ENCODE measurements around the gene ZNF485. TPM values are rescaled to one million over a fixed set of nuclear protein-coding genes. Genes with fewer than 3 reads are reported as not detected.
"Not testable (repeated sequence)": the region's sequence is repeated elsewhere in the genome, so short reads cannot be mapped to it uniquely, and the experiment has no call there.

ZNF485 gene
- total RNA-seq, 1 donor from 2014 or later = 2.1 TPM

- DNase-seq (ENCODE audit: low spot score) = not testable (repeated sequence)
These were observed 4.7 kb upstream of the ZNF485 start for GRCh38 chr10:43601576-43601975.

- DNase-seq (ENCODE audit: low spot score) = no peak
These were observed 352 bp upstream of the ZNF485 start for GRCh38 chr10:43605850-43606322.

- no peak for DNase-seq (ENCODE audit: low spot score)
These were observed 948 bp downstream of the ZNF485 start for GRCh38 chr10:43607199-43607573.

GRCh38 chr10:43610636-43611035 is 4.4 kb downstream of the ZNF485 start:
- DNase-seq (ENCODE audit: low spot score) = no peak

GRCh38 chr10:43616697-43617370 is 10.6 kb downstream of the ZNF485 start:
- DNase-seq (ENCODE audit: low spot score) = no peak

- no peak for DNase-seq (ENCODE audit: low spot score)
These were observed 13.1 kb downstream of the ZNF485 start for GRCh38 chr10:43619368-43619767.

- DNase-seq (ENCODE audit: low spot score) = no peak
These were observed 15.8 kb downstream of the ZNF485 start for GRCh38 chr10:43622038-43622437.

- no peak for DNase-seq (ENCODE audit: low spot score)
These were observed 17.1 kb downstream of the ZNF485 start for GRCh38 chr10:43623351-43623750.

- DNase-seq (ENCODE audit: low spot score) = no peak
These were observed 21.7 kb downstream of the ZNF485 start for GRCh38 chr10:43627942-43628341.

GRCh38 chr10:43628956-43629355 is 22.7 kb downstream of the ZNF485 start:
- no peak for DNase-seq (ENCODE audit: low spot score)

- DNase-seq (ENCODE audit: low spot score) = not testable (repeated sequence)
These were observed 29.6 kb downstream of the ZNF485 start for GRCh38 chr10:43635816-43636215.

- no peak for DNase-seq (ENCODE audit: low spot score)
These were observed 34.4 kb downstream of the ZNF485 start for GRCh38 chr10:43640603-43641002.

GRCh38 chr10:43644252-43644651 is 38.0 kb downstream of the ZNF485 start:
- no peak for DNase-seq (ENCODE audit: low spot score)

- DNase-seq (ENCODE audit: low spot score) = no peak
These were observed 39.6 kb downstream of the ZNF485 start for GRCh38 chr10:43645866-43646265.

- no peak for DNase-seq (ENCODE audit: low spot score)
These were observed 41.3 kb downstream of the ZNF485 start for GRCh38 chr10:43647576-43647975.

GRCh38 chr10:43648095-43648397 is 41.8 kb downstream of the ZNF485 start:
- no peak for DNase-seq (ENCODE audit: low spot score)

- peak; percentile 95 for DNase-seq (ENCODE audit: low spot score)
These were observed 42.4 kb downstream of the ZNF485 start, which contains the start of gene ZNF32 for GRCh38 chr10:43648398-43649184. Gene ZNF32, minus strand, starts transcription at chr10:43648881. Its CDS starts 2,748 bp downstream, at chr10:43646133.

- no peak for DNase-seq (ENCODE audit: low spot score)
These were observed 42.9 kb downstream of the ZNF485 start for GRCh38 chr10:43649185-43649523.

- no peak for DNase-seq (ENCODE audit: low spot score)
These were observed 47.5 kb downstream of the ZNF485 start for GRCh38 chr10:43653746-43654145.

- no peak for DNase-seq (ENCODE audit: low spot score)
These were observed 49.1 kb downstream of the ZNF485 start for GRCh38 chr10:43655311-43655710.

GRCh38 chr10:43658227-43658626 is 52.0 kb downstream of the ZNF485 start:
- DNase-seq (ENCODE audit: low spot score) = no peak

- DNase-seq (ENCODE audit: low spot score) = no peak
These were observed 58.8 kb downstream of the ZNF485 start for GRCh38 chr10:43665054-43665453.

GRCh38 chr10:43666552-43666951 is 60.3 kb downstream of the ZNF485 start:
- no peak for DNase-seq (ENCODE audit: low spot score)

Measured in mesenteric fat pad (tissue), 1 donor.